Ectodermal cell (in vitro differentiated cells): ENCODE measurements around the gene RARS1.
"Not testable (repeated sequence)": the region's sequence is repeated elsewhere in the genome, so short reads cannot be mapped to it uniquely, and the experiment has no call there.

Source experiments
- H3K27ac ChIP-seq: 2 replicates; pipeline ENCODE4 v1.7.0; 2013; ENCODE audit warnings: mild to moderate bottlenecking, low read depth, low read length; ENCODE audit not compliant: insufficient read depth, poor library complexity, severe bottlenecking
- H3K27me3 ChIP-seq: 2 replicates; pipeline ENCODE4 v1.7.0; 2013; ENCODE audit warnings: mild to moderate bottlenecking, low read length; ENCODE audit not compliant: insufficient read depth, control insufficient read depth, poor library complexity, severe bottlenecking
- H3K36me3 ChIP-seq: one replicate; pipeline ENCODE4 v1.7.0; 2013; ENCODE audit warnings: low read length; ENCODE audit not compliant: control insufficient read depth, insufficient read depth
- H3K4me1 ChIP-seq: one replicate; pipeline ENCODE4 v1.7.0; 2013; ENCODE audit warnings: low read length; ENCODE audit not compliant: control insufficient read depth, insufficient read depth
- H3K4me3 ChIP-seq: 2 replicates; pipeline ENCODE4 v1.7.0; 2013; ENCODE audit warnings: low read depth, low read length, control low read depth; ENCODE audit not compliant: insufficient read depth
- H3K9me3 ChIP-seq: 2 replicates; pipeline ENCODE4 v1.7.0; 2013; ENCODE audit warnings: mild to moderate bottlenecking, low read length, moderate library complexity; ENCODE audit not compliant: control insufficient read depth
- WGBS, 2 experiments: methylation state at CpG; one replicate each; pipeline ENCODE4 v1.1.7; 2013; ENCODE audit warnings: missing lambda C conversion rate in 2 of 2; 5-methylcytosine and 5-hydroxymethylcytosine counted together

The RARS1 gene

GRCh38 chr5:168528521-168529373 lies 42.5 kb downstream of the RARS1 start, which contains the start of gene FBLL1:
Gene FBLL1 (plus strand): TSS chr5:168529305. CDS start chr5:168529505, 200 bp downstream.
- Histone ChIP-seq H3K9me3 (no peaks in the 10 kb centered on the region), H3K27ac (no peak within 1 kb of the TSS), H3K27me3 (peaks cover 34% of the 10 kb centered on the region), H3K4me3 (peak within 1 kb of the TSS; percentile 26), H3K4me1 (peaks cover 14% of the 10 kb centered on the region), H3K36me3 (no peaks in the 10 kb centered on the region)
- WGBS, 2 experiments: 11% methylated on average over 38 of the region's 38 CpGs

- no peaks in the 10 kb centered on the region for H3K9me3 ChIP-seq
- peak overlapping the region; percentile 26 for H3K4me3 ChIP-seq
- H3K27ac ChIP-seq: no peak overlapping the region
- peaks cover 34% of the 10 kb centered on the region for H3K27me3 ChIP-seq
- 26% methylated on average over 125 of the region's 125 CpGs for WGBS, 2 experiments
- peaks cover 14% of the 10 kb centered on the region for H3K4me1 ChIP-seq
- no peaks in the 10 kb centered on the region for H3K36me3 ChIP-seq
These were observed 43.3 kb downstream of the RARS1 start for GRCh38 chr5:168529374-168530234.

GRCh38 chr5:168530621-168531150 lies 44.4 kb downstream of the RARS1 start:
- Histone ChIP-seq H3K4me3 (no peak overlapping the region), H3K36me3 (no peaks in the 10 kb centered on the region), H3K27ac (no peak overlapping the region), H3K4me1 (peaks cover 14% of the 10 kb centered on the region), H3K9me3 (no peaks in the 10 kb centered on the region), H3K27me3 (peaks cover 34% of the 10 kb centered on the region)
- 90 to 94% methylated on average over 4 of the region's 4 CpGs for WGBS, 2 experiments

- H3K4me1 ChIP-seq: peaks cover 14% of the 10 kb centered on the region
- H3K27me3 ChIP-seq: peaks cover 34% of the 10 kb centered on the region
- WGBS, 2 experiments: 72 to 74% methylated on average over 5 of the region's 5 CpGs
- no peaks in the 10 kb centered on the region for H3K36me3 ChIP-seq
- H3K9me3 ChIP-seq: no peaks in the 10 kb centered on the region
- no peak overlapping the region for H3K4me3 ChIP-seq
- no peak overlapping the region for H3K27ac ChIP-seq
These were observed 44.9 kb downstream of the RARS1 start for GRCh38 chr5:168531191-168531590.

- Histone ChIP-seq H3K36me3 (no peaks in the 10 kb centered on the region), H3K9me3 (no peaks in the 10 kb centered on the region), H3K4me1 (peaks cover 14% of the 10 kb centered on the region), H3K27ac (peak overlapping the region; percentile 26), H3K27me3 (peaks cover 34% of the 10 kb centered on the region), H3K4me3 (no peak overlapping the region)
- 85 to 91% methylated on average over 6 of the region's 6 CpGs for WGBS, 2 experiments
These were observed 46.0 kb downstream of the RARS1 start for GRCh38 chr5:168531987-168532864.

- not testable (repeated sequence) for H3K36me3 ChIP-seq, H3K27ac ChIP-seq, H3K9me3 ChIP-seq, H3K4me3 ChIP-seq
- H3K27me3 ChIP-seq: peaks cover 20% of the 10 kb centered on the region
- WGBS, 2 experiments: 89 to 90% methylated on average over 6 to 7 of the region's 7 CpGs
- H3K4me1 ChIP-seq: peaks cover 14% of the 10 kb centered on the region
These were observed 48.1 kb downstream of the RARS1 start for GRCh38 chr5:168534351-168534750.

- Histone ChIP-seq H3K27me3 (no peaks in the 10 kb centered on the region), H3K4me1 (peaks cover 3% of the 10 kb centered on the region), H3K27ac (no peak overlapping the region), H3K36me3 (no peaks in the 10 kb centered on the region), H3K4me3 (no peak overlapping the region), H3K9me3 (no peaks in the 10 kb centered on the region)
- 87 to 90% methylated on average over 2 of the region's 2 CpGs for WGBS, 2 experiments
These were observed 50.9 kb downstream of the RARS1 start for GRCh38 chr5:168537176-168537575.

- no peak overlapping the region for H3K4me3 ChIP-seq
- peaks cover 17% of the 10 kb centered on the region for H3K36me3 ChIP-seq
- no peak overlapping the region for H3K27ac ChIP-seq
- no peaks in the 10 kb centered on the region for H3K4me1 ChIP-seq
- H3K27me3 ChIP-seq: no peaks in the 10 kb centered on the region
- H3K9me3 ChIP-seq: no peaks in the 10 kb centered on the region
- 92 to 93% methylated on average over 7 of the region's 7 CpGs for WGBS, 2 experiments
These were observed 63.3 kb downstream of the RARS1 start for GRCh38 chr5:168549554-168549953.

- Histone ChIP-seq H3K27me3 (no peaks in the 10 kb centered on the region), H3K4me3 (no peak overlapping the region), H3K4me1 (no peaks in the 10 kb centered on the region), H3K9me3 (no peaks in the 10 kb centered on the region), H3K36me3 (peaks cover 20% of the 10 kb centered on the region), H3K27ac (no peak overlapping the region)
These were observed 64.4 kb downstream of the RARS1 start for GRCh38 chr5:168550656-168551055.
